Activated CD4-positive, CD25-positive, alpha-beta regulatory T cell treated with anti-CD3 and anti-CD28 coated beads, Interleukin-2, amount 50 U/mL, for 24 hours (primary cell): Measurements from ENCODE around the gene NOC4L.
"Not testable (repeated sequence)": the region's sequence is repeated elsewhere in the genome, so short reads cannot be mapped to it uniquely, and the experiment has no call there.

Experiments used
- ATAC-seq, 2 donors: fragments of 150-1000 bp; cut with Tn5 transposase; one replicate each; pipeline ENCODE4 v1.10.0; 2021; ENCODE audit warnings: mild to moderate bottlenecking in 1 of 2, moderate library complexity in 1 of 2

The NOC4L gene

GRCh38 chr12:132144115-132144809, at the start of gene NOC4L, which contains the start of gene DDX51:
NOC4L (plus strand) TSS chr12:132144457; CDS start chr12:132144489, 32 bp downstream.
DDX51 (minus strand) TSS chr12:132144319; CDS start chr12:132144296, 23 bp downstream.
- peak; percentile 92 for ATAC-seq

- ATAC-seq, result no peak
These were observed 48.5 kb upstream of the NOC4L start for GRCh38 chr12:132095520-132096409.

- no peak for ATAC-seq
These were observed 44.5 kb upstream of the NOC4L start for GRCh38 chr12:132099739-132100138.

- ATAC-seq, result no peak
These were observed 43.8 kb upstream of the NOC4L start for GRCh38 chr12:132100306-132101065.

- ATAC-seq, result no peak
These were observed 42.0 kb upstream of the NOC4L start for GRCh38 chr12:132102297-132102696.

GRCh38 chr12:132103072-132103471, 41.2 kb upstream of the NOC4L start:
- not testable (repeated sequence) for ATAC-seq

DNA sequence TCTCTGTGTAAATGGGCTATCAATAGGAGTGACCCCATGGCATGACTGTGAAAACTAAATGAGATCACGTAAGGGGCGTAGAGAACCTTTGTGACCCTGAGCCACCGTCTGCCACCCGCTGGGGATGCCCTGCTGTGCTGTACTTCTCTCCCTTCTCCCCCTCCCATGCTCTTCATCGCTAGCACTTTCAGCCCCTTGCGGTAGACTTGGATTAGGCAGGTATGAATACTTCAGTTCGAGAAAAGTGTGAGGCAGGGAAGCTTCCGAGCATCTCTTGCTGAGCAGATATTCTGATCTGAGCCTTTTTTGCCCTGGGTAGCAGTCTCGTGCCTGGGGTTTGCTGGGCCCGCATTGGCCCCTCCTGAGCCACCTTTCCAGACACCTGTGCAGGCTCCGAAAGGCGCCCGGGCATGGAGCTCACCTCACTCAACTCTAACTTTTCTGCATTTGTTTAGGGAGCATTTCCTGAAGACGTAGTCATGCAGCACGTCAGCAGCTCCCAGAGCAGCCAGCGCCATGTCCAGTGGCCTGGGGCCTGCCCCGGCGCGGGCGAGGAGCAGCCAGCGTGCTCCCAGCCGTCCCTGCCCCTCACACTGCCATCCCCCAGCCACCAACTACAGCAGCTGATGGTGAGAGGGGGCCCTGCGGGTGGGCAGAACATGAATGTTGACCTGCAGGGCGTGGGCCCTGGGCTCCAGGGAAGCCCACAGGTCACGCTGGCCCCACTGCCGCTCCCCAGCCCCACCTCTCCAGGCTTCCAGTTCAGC, 40.5 kb upstream of the NOC4L start:
- ATAC-seq, result no peak

GRCh38 chr12:132105467-132105866, 38.8 kb upstream of the NOC4L start:
- ATAC-seq, result no peak

DNA sequence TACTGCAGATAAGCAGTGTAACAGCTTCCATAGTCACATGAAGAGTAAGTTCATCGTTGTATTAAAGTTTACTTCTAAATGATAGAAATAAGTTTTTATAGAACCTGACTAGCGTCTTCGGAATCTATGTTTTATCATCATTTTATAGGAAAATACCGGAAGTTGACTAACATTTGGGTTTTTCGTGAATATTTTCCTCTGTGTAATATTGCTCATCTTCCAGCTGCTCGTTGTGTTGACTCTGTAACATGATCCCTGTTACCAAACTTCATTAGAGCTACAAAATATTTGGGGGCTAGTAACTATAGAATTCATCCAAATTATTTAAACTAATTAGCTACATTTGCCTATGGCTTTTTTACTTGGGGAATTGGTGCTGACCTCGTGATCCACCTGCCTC, 37.3 kb upstream of the NOC4L start:
- ATAC-seq, result no peak

- no peak for ATAC-seq
These were observed 35.9 kb upstream of the NOC4L start for GRCh38 chr12:132108211-132108832.

GRCh38 chr12:132109741-132110140, 34.5 kb upstream of the NOC4L start:
- no peak for ATAC-seq

DNA sequence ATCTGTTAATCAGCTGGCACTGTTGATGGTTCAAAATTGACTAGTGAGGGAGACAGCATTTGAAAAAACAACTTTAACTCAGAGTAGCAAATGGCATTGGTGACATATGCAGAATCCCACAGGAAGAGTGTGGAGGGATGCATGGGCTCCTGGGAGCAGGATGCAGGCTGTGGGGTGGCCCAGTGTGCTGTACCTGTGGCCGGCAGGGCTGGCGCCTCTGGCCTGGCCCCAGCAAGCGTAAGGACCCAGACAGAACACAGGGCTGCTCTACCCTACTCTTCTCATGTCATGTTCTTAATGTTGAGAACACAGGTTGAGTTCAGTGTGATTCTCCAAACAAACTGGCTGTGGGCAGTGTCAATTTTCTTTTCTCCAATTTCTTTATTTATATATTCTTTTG, 33.6 kb upstream of the NOC4L start:
- ATAC-seq, result no peak

DNA sequence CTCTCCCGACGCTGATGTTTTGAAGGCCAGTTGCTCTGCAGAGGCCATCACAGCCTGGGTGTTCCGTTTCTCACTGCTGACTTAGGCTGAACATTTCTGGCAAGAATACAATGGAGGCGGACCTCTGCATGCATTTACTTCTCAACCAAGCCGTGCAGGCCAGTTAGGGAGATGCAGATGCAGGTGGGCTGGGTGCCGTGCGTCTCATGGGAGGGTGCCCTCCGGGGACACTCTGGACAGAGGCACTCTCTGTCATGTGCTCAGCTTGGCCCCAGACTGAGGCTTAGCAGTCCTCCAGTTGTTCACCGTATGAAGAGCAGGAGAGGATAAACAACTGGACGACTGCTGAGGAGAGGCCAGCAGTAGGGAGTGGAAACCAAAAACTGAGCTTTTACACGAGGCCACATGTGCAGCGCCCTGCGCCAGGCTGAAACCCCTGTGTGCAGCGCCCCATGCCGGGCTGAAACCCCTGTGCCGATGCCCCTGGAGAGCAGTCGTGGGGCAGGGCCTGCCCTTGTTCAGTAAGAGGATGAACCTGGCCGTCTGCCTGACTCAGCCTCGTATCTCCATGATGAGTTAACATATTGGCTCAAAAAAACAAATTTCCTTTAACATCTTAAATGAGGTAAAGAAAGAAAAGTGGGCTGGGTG, 32.5 kb upstream of the NOC4L start:
- no peak for ATAC-seq

- no peak for ATAC-seq
These were observed 29.6 kb upstream of the NOC4L start for GRCh38 chr12:132114667-132115066.

DNA sequence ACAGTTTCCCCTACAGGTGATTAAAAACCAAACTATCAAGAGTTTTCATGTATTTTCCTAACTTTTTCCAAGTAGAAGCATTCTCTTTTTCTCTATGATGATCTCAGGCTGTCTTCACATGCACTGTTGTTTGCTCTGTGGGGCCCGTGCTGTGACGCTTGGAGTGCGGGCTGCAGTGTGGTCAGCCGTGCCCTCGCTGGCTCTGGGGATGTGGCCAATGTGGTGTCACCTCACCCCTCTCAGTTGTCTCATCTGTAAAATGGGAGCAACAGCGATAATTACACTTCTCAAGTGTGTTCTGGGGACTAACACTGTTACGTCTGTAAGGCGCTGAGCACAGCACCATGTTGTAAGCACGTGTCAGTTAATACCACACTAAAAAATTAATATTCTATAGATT, 28.8 kb upstream of the NOC4L start:
- ATAC-seq, result no peak

- no peak for ATAC-seq
These were observed 27.3 kb upstream of the NOC4L start for GRCh38 chr12:132116709-132117557.

GRCh38 chr12:132117558-132117875, 26.7 kb upstream of the NOC4L start:
- ATAC-seq, result no peak

GRCh38 chr12:132118876-132119275, 25.4 kb upstream of the NOC4L start:
- ATAC-seq, result no peak

- ATAC-seq, result no peak
These were observed 23.0 kb upstream of the NOC4L start for GRCh38 chr12:132121283-132121682.

- ATAC-seq, result no peak
These were observed 20.1 kb upstream of the NOC4L start for GRCh38 chr12:132123970-132124765.
